Kasumi-1 (cell line): ENCODE measurements around the gene ORMDL3.

Source experiments
- DNase-seq, 2 experiments: peaks; one replicate each; lab custom pipeline; 2025; lab: John Stamatoyannopoulos, UW

ORMDL3 gene

DNA sequence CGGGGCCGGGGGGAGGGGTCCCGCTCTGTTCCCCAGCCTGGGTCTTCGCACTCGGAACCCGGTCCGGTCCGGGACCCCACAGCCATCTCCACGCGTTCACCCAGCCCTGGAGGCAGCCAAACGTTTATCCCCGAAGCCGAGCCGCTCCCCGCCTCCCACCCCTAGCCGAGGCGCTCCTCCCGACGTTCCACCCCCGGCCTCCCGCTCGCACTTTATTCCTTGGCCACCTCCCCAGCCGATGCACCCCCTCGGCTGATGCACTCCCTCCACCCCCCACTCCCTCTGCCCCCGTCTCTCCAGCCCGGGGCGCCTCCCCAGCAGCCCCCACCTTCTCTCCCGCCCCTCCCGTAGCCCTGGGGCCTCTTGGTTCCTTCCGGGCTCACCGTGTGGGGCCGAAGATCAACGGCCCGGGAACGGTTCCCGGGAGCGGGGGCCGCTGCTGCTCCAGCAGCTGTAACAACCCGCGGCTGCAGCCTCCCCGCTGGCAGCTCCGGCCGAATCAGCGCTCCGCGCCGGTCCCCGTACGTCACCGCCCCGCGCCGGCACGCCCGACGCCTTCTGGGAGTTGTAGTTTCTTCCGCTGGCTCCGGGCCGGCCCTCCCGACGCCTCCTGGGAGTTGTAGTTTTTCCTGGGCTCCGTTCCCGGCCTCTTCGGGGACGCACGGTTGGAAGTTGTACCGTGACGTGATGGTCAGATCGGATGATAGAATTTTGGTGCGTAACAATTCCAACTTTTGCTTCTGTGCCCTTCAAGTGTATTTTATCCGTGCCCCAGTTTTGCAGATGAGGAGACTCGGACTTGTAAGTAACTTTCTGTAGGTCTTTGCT, at the start of gene ORMDL3, which contains the start of gene LRRC3C:
ORMDL3 (minus strand) TSS at position 501 of the 828 bp plus-strand sequence. CDS start 3,398 bp downstream, outside the sequence.
LRRC3C (plus strand) TSS at position 632 of the 828 bp plus-strand sequence. CDS start 13,792 bp downstream, outside the sequence.
- DNase-seq = peak; percentile 88 to 89

DNA sequence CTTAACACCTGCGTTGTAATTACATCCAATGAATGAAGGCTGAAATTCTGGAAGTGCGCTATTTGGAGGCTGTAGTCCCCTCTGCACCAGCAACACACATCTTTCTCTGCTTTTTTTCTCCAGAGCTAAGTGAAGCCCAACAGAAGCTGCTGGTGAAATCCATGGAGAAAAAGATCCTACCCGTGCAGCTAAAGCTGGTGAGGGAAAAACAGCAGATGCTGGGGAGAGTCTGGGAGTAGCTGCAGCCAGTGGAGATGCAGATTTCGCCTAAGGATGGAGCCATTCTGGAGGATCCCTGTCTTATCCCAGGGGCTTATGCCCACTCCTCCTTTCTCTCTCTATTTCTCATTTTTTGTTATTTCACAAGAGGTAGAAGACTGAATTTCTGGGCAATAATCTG, 48.4 kb upstream of the ORMDL3 start:
- DNase-seq = no peak

- DNase-seq = no peak
Observed at GRCh38 chr17:39974433-39974832, 47.0 kb upstream of the ORMDL3 start.

DNA sequence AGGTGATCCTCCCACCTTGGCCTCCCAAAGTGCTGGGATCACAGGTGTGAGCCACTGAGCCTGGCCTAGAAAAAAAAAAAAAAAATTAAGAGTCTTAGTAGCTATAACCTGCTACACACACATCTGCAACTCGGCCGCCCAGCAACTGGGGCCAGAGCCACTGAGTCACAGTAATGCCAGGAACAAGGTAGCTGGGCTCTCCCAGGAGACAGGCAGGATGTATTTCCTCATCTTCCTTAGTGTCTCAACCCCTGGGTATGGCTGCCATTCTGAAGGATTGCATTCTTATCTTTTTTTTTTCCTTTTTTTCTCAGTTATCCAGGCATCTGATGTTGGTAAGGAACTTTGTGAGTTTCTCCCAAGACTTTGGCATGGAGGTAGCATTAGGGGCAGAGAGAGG, 46.1 kb upstream of the ORMDL3 start:
- no peak for DNase-seq

- peak; percentile 27 to 36 for DNase-seq
Observed at GRCh38 chr17:39972271-39972670, 44.9 kb upstream of the ORMDL3 start.

DNA sequence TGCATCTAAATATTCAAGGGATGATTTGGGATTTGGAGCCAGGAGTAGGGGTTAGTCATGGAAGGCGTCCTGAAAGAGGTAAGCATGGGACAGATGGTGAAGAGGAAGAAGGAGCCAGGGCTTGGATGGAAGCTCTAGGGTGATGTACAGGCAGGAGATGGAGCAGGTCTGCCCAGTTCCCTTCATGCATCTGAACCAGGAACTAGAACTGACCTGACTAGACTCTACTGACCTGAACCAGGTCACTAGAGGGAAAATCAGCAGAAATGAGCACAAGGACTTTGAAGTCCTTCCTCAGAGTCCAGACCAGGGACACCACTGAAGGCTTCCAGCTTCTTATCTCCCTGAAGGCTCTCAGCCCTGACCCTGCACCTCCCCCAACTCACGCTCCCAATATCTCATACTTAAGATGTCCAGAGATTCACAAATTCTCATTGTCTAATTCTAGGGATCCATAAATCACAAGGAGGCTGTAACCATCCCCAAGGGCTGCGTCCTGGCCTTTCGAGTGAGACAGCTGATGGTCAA, 43.7 kb upstream of the ORMDL3 start:
- no peak for DNase-seq

- no peak for DNase-seq
Observed at GRCh38 chr17:39970157-39970692, 42.8 kb upstream of the ORMDL3 start.

- DNase-seq = no peak
Observed at GRCh38 chr17:39969375-39969774, 42.0 kb upstream of the ORMDL3 start.

DNA sequence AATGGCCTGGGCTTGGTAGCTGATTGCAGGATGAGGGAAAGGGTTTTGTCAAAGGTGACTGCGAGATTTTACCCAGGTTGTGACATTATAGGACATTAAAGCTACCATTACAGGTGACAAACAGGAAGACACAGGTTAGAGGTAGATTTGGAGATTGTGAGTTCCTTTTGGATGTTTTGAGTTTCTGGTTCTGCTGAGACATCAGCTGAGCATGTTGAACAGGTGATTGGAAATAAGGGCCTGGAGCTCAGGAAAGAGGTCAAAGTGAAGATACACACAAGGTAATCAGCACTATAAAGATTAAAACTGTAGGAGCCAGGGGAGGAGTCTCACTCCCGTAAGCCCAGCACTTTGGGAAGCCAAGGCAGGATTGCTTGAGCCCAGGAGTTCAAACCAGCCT, 41.4 kb upstream of the ORMDL3 start:
- DNase-seq = no peak

DNA sequence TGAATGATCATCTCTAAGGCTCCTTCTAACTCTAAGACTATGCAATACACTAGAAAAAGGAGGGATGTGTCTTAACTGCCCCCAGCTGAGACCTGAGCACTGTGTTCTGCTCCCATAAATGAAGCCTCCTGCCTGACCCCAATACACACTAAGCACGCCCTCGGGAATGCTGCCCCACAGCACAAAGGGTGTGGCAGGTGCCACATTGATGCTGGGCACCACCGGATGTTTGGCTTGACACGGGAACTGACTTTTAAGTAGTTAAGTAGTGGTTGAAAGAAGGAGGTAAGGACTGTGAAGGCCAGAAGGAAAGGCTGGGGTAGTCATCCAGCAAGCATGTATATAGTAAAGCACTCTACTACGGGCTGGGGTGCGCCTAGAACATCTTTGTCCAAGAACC, 39.4 kb upstream of the ORMDL3 start:
- no peak for DNase-seq

GRCh38 chr17:39965017-39965699, 37.8 kb upstream of the ORMDL3 start:
- no peak for DNase-seq

GRCh38 chr17:39963829-39964228, 36.4 kb upstream of the ORMDL3 start:
- DNase-seq = no peak

GRCh38 chr17:39962642-39963220, 35.3 kb upstream of the ORMDL3 start, which contains the start of gene GSDMA:
Gene GSDMA (plus strand): TSS chr17:39963004. CDS start chr17:39965688, 2,684 bp downstream.
- no peak for DNase-seq

- no peak for DNase-seq
Observed at GRCh38 chr17:39960524-39961041, 33.2 kb upstream of the ORMDL3 start.

GRCh38 chr17:39955726-39956225, 28.4 kb upstream of the ORMDL3 start:
- no peak for DNase-seq

GRCh38 chr17:39954876-39955275, 27.5 kb upstream of the ORMDL3 start:
- DNase-seq = no peak

GRCh38 chr17:39953471-39953888, 26.1 kb upstream of the ORMDL3 start:
- DNase-seq = no peak

DNA sequence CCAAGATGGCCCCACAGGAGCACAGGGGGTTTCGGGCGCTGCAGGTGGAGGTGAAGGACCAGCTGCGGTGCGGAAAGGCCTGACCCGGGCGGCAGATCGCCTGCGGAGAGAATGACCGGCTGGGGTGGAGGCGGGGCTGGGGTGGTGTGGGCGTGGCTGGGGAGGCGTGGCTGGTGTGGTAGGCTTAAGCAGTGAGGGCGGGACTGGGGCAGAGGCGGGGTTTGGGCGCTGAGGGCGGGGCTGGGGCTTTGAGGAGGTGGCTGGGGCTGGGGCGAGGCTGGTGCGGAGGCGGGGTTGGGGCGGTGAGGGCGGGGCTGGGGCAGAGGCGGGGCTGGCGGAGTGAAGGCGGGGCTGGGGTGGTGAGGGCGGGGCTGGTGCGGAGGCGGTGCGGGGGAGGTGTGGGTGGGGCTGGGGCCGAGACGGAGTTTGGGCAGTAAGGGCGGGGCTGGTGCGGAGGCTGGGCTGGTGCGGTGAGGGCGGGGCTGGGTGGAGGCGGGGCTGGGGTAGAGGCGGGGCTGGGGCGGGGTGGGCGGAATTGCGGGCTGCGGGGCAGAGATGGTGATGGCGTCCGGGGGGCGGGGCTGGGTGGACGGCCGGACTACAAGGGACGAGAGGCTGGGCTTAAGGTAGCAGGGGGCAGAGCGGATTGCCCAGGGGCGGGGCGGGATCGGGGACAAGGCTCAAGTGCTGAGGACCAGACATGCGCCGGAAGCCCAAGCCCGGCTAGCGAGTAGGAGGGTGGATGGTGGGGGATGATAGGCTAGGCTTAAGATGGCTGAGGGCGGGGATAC, 25.5 kb upstream of the ORMDL3 start:
- peak; percentile 92 to 93 for DNase-seq

DNA sequence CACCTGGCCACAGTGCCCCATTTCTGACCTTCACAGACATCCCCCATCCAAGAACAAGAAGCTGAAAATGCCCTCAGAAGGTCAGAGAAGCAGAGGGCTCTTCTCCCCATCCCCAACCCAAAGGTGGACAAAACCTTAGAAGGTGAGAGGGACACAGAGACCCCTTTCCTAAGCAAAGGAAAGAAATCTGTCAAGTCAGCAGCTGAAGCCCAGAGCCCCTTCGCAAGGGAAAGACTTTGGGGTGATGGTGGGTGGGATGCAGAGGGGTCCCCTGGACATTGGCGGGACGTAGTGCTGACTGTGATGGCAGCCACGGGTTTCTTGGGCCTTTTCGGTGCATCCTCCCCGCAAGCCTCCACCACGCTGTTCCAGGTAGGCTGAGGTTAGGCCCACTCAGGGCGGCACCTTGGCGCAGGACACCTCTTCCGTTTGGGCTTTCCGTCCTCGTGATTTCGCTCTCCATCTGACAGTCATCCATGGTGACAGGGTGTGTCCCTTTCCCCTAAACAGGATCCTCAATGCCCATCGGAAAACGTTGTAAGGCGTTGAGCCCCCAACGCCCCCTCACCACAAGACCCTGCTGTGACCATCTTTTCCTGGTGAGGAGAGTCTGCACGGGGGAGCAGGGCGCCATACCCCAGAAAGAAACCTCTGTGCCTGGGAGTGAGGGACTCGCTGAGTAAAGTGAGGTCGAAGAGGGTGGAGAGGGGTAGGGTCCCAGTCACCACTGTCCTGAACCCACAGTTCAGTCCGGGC, 24.7 kb upstream of the ORMDL3 start:
- no peak for DNase-seq

- no peak for DNase-seq
Observed at GRCh38 chr17:39950871-39951348, 23.5 kb upstream of the ORMDL3 start.
